D721Med (cell line): ENCODE data around the gene HEATR3.

Experiments used
- DNase-seq: peaks from one replicate; pipeline ENCODE4 v3.0.0; 2011; ENCODE audit warnings: low spot score; ENCODE audit not compliant: insufficient read length
- FAIRE-seq: peaks from 2 replicates; lab custom pipeline; 2011; peaks lifted over from hg19 to GRCh38; lab: Jason Lieb, UNC
- TF ChIP-seq, protein P1 (sequence below): IDR thresholded peaks from 2 replicates; pipeline ENCODE4 v1.5.1; 2012; ENCODE audit warnings: mild to moderate bottlenecking, control low read depth; ENCODE audit not compliant: insufficient read depth; ENCODE audit errors: missing control alignments

HEATR3 gene

DNA sequence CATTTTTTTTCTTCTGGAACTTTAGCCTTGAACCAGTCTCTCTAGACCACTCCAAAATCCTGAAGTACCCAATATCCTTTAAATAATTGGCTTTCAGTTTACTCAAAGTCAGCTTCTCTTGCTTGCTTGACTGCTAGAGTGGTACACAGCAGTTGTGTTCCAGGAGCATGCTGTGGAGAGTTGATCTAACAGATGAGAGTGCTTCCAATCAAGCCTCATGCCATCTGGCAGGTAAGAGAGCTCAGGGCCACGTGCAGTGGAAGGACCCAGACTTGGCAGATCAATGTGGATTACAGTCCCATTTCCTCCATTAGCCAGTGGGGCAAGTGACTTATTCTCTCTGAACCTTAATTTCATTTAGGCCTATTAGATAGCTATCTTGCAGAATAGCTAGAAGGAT lies 25.1 kb upstream of the HEATR3 start:
- FAIRE-seq (no peak), DNase-seq (no peak)
- TF ChIP-seq, protein P1, sequence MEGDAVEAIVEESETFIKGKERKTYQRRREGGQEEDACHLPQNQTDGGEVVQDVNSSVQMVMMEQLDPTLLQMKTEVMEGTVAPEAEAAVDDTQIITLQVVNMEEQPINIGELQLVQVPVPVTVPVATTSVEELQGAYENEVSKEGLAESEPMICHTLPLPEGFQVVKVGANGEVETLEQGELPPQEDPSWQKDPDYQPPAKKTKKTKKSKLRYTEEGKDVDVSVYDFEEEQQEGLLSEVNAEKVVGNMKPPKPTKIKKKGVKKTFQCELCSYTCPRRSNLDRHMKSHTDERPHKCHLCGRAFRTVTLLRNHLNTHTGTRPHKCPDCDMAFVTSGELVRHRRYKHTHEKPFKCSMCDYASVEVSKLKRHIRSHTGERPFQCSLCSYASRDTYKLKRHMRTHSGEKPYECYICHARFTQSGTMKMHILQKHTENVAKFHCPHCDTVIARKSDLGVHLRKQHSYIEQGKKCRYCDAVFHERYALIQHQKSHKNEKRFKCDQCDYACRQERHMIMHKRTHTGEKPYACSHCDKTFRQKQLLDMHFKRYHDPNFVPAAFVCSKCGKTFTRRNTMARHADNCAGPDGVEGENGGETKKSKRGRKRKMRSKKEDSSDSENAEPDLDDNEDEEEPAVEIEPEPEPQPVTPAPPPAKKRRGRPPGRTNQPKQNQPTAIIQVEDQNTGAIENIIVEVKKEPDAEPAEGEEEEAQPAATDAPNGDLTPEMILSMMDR, result no peak

DNA sequence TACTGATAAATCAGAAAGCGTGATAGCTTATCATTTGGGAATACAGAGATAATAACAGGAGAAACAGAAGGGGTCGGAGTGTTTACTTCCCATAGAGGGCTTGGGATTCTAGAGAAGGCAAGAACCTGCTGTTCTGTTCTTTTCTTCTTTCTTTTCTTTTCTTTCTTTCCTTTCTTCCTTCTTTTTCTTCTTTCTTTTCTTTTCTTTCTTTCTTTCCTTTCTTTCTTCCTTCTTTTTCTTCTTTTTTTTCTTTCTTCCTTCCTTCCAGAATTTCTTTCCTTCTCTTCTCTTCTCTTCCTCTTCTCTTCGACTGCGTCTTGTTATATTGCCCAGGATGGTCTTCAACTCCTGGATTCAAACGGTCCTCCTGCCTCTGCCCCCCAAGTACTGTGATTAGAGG lies 22.4 kb upstream of the HEATR3 start:
- no peak for DNase-seq
- TF ChIP-seq, protein P1, result no peak
- FAIRE-seq, result no peak

DNA sequence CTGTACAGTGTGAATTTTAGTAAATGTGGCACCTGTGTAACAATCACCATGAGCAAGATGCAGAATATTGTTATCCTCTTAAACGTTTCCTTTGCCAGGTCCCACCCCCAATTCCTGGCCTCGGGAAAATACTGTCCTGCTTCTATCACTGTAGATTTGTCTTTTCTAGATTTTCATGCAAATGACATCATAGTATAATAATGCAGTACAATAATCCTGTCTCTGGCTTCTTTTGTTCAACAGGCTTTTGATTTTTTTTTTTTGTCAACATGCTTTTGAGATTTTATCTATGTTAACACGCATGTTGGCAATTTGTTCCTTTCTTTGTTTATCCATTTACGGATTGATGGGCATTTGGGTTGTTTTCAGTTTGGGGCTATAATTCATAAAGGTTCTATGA lies 20.4 kb upstream of the HEATR3 start:
- FAIRE-seq, result no peak
- no peak for DNase-seq
- TF ChIP-seq, protein P1, result no peak

DNA sequence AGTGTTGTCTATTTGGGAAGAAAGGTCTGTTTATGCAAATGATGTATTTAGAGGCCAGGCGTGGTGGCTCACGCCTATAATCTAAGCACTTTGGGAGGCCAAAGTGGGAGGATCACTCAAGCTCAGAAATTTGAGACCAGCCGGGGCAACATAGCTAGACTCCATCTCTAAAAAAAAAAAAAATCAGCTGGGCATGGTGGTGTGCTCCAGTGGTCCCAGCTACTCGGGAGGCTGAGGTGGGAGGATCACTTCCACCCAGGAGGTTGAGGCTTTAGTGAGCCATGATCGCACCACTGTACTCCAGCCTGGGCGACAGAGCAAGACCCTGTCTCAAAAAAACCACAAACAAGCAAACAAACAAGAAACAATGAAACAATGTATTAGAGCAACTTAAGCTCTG lies 18.9 kb upstream of the HEATR3 start:
- FAIRE-seq, result no peak
- DNase-seq, result no peak
- TF ChIP-seq, protein P1, result no peak

DNA sequence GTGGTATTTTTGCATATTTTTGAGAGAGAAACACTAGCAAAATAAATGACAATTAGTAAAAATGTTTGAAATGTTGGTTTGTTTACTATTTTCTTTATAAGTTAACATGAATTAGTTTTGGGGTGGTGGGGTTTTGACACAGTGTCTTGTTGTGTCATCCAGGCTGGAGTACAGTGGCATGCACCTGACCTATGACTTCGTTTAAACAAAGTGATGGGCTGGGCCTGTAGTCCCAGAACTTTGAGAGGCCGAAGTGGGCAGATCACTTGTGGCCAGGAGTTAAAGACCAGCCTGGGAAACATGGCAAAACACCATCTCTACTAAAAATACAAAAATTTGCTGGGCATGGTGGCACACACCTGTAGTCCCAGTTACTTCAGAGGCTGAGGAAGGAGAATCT lies 17.9 kb upstream of the HEATR3 start:
- DNase-seq (no peak), FAIRE-seq (no peak)
- TF ChIP-seq, protein P1, result no peak

DNA sequence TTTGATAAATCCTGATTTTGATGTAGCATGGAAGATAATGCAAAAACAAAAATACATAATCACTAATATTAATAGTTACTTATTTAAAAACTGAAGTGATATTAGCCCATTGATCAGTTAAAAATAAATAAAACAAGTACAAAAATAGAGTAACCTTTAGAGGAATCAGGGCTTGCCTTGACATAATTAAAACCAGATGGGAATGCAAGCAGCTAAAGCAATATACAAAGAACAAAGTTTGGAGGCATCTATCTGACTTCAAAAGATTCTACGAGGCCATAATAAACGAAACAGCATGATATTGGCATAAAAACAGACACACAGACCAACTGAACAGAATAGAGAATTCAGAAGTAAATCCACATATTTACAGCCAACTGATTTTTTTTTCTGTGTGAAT lies 15.0 kb upstream of the HEATR3 start:
- DNase-seq (no peak), FAIRE-seq (no peak)
- TF ChIP-seq, protein P1, result no peak

DNA sequence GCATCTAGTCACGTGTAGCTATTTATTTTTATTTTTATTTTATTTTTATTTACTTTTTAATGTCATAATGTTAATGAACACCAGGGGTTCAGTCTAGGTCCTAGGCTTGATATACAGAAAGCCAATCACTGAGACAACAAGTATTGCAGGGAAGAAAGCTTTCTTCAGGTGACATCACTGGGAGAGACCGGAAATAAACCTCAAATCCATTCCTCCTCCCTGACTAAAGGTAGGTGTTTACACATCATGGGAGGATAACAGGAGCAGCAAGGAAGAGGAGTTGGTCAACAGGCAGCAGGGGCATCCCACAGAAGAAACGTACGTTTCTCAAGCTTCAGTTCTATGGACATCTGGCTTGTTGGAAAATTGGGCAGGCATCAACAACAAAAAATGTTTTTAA lies 9.5 kb upstream of the HEATR3 start:
- FAIRE-seq, result no peak
- DNase-seq, result no peak
- TF ChIP-seq, protein P1, result no peak
